Keratinocyte (primary cell): ENCODE measurements around the gene FRMD6.

Experiments
- CTCF ChIP-seq, 3 experiments: IDR thresholded peaks in 1 of 3; conservative IDR thresholded peaks in 1 of 3; optimal IDR thresholded peaks in 1 of 3; 2 replicates in 2 of 3; 3 replicates in 1 of 3; pipeline versions ENCODE3 to v1.5.1; 2011; ENCODE audit warnings: low read length in 3 of 3, mild to moderate bottlenecking in 3 of 3, moderate library complexity in 2 of 3, control low read depth in 1 of 3, inconsistent platforms in 1 of 3; ENCODE audit not compliant: insufficient read depth in 2 of 3; ENCODE audit errors: extremely low read depth in 1 of 3
- EZH2 ChIP-seq: IDR thresholded peaks from one replicate; pipeline ENCODE4 v1.6.1; 2012; ENCODE audit warnings: inconsistent platforms, mild to moderate bottlenecking, low read length, moderate library complexity

DNA sequence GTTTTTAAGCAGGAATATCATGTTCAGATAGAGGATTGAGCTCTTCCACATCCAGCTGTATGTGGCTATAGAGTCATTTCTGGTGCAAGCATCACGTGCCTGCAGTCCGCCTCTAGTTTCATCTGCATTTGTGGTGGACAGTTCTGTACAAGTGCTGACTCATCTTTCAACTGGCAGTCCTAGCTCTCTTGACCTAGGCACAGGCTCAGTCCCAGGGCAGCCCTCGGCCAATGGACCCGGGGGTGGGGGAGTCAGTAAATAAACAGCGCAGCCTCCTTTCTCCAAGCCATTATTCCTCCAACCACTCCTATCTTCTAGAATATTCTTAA is 41.8 kb upstream of the FRMD6 start:
- TF ChIP-seq CTCF (optimal IDR thresholded peaks at IDR 0.05 in 1 of 3, IDR thresholded peaks at IDR 0.05 in 1 of 3, conservative IDR thresholded peaks at IDR 0.05 in 1 of 3; ENCODE audit: extremely low read depth in 1 of 3, insufficient read depth in 2 of 3, low read length in 3 of 3) (no peak), EZH2 (no peak)
